ENCODE data around the gene TEKT5.

DNA sequence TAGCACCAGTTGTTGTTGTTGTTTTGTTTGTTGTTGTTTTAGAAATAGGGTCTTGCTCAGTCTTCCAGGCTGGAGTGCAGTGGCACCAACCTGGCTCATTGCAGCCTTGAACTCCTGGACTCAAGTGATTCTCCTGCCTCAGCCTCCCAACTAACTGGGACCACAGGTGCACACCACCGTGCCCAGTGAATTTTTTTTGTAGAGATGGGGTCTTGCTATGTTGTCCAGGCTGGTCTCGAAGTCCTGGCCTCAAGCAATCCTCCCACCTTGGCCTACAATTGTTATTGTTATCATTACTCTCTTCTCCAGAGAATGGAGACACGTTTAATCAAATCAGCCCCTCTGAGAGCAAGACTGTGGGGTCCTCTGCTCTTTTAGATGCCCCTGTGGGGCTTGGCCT is 71.7 kb downstream of the TEKT5 start:
- TF ChIP-seq POLR2AphosphoS5 (IDR thresholded peaks at IDR 0.05), result no peak
- TF ChIP-seq POLR2A (IDR thresholded peaks at IDR 0.05), result no peak
- TF ChIP-seq, protein P1, sequence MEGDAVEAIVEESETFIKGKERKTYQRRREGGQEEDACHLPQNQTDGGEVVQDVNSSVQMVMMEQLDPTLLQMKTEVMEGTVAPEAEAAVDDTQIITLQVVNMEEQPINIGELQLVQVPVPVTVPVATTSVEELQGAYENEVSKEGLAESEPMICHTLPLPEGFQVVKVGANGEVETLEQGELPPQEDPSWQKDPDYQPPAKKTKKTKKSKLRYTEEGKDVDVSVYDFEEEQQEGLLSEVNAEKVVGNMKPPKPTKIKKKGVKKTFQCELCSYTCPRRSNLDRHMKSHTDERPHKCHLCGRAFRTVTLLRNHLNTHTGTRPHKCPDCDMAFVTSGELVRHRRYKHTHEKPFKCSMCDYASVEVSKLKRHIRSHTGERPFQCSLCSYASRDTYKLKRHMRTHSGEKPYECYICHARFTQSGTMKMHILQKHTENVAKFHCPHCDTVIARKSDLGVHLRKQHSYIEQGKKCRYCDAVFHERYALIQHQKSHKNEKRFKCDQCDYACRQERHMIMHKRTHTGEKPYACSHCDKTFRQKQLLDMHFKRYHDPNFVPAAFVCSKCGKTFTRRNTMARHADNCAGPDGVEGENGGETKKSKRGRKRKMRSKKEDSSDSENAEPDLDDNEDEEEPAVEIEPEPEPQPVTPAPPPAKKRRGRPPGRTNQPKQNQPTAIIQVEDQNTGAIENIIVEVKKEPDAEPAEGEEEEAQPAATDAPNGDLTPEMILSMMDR (IDR thresholded peaks at IDR 0.05), result no peak

Data from stomach (tissue), 4 donors.